Uterus (tissue), 4 donors: ENCODE data around the gene ABCC3. TPM values are rescaled to one million over a fixed set of nuclear protein-coding genes. Genes with fewer than 3 reads are reported as not detected.

Source experiments
- DNase-seq, 2 donors: peaks; one replicate each; pipeline ENCODE4 v3.0.0-alpha.2; 2019 to 2020
- H3K27ac ChIP-seq, 2 donors: fragments of 200-600 bp; sonication (generic); 1 replicate in 1 of 2; 2 replicates in 1 of 2; pipeline ENCODE4 v1.5.1; 2016 to 2018
- H3K27me3 ChIP-seq, 2 donors: fragments of 200-600 bp; sonication (generic); one replicate each; pipeline ENCODE4 v1.5.1; 2018 to 2019; ENCODE audit warnings: control low read depth in 1 of 2
- H3K36me3 ChIP-seq, 2 donors: fragments of 200-600 bp; sonication (generic); one replicate each; pipeline ENCODE4 v1.5.1; 2019; ENCODE audit warnings: control low read depth in 1 of 2
- H3K4me1 ChIP-seq, 2 donors: fragments of 200-600 bp; sonication (generic); one replicate each; pipeline ENCODE4 v1.5.1; 2018 to 2019; ENCODE audit warnings: control low read depth in 1 of 2
- H3K4me3 ChIP-seq, 2 donors: fragments of 200-600 bp; sonication (generic); 1 replicate in 1 of 2; 2 replicates in 1 of 2; pipeline ENCODE4 v1.5.1; 2018 to 2019; ENCODE audit warnings: mild to moderate bottlenecking in 1 of 2
- H3K9me3 ChIP-seq, 2 donors: fragments of 200-600 bp; sonication (generic); one replicate each; pipeline ENCODE4 v1.5.1; 2019; ENCODE audit warnings: control low read depth in 1 of 2
- CTCF ChIP-seq, 4 experiments: fragments of 200-600 bp in 2 of 4; fragments of 450-650 bp in 2 of 4; sonication (generic) in 2 of 4; IDR thresholded peaks; one replicate each; pipeline ENCODE4 v1.5.1; 2016 to 2019; ENCODE audit warnings: antibody characterized with exemption in 4 of 4, mild to moderate bottlenecking in 2 of 4, moderate library complexity in 1 of 4
- POLR2A ChIP-seq, 2 donors: fragments of 450-650 bp; IDR thresholded peaks; one replicate each; pipeline ENCODE4 v1.6.1; 2016; ENCODE audit warnings: antibody characterized with exemption in 2 of 2, mild to moderate bottlenecking in 1 of 2, moderate library complexity in 1 of 2
- intact Hi-C: fragments of 100-400 bp; cut with DNase I; formaldehyde crosslinking; loops from one replicate; pipeline ENCODE4 v1.15.1; 2023; ENCODE audit warnings: low total_unique reads
- total RNA-seq, 4 donors: library from RNA; depleted of rRNA in 3 of 4; stranded (reverse); fragments of >200 nt in 3 of 4; gene quantifications; one replicate each; pipeline versions ENCODE4 v1.1.0 to v1.2.4, GENCODE V29; 2014 to 2023
- donor health status: DM: yes; HTN: yes; CAD: no.

Gene ABCC3
- total RNA-seq, 4 donors from 2014 or later = 1.2 to 4.5 (median 2.6) TPM

- Histone ChIP-seq H3K4me3 (no peak overlapping the region), H3K27me3 (no peaks in the 10 kb centered on the region), H3K36me3 (no peaks in the 10 kb centered on the region), H3K9me3 (no peaks in the 10 kb centered on the region), H3K4me1 (no peaks in the 10 kb centered on the region), H3K27ac (no peak overlapping the region)
- no peak for DNase-seq
- TF ChIP-seq CTCF (IDR thresholded peaks at IDR 0.05) (no peak), POLR2A (IDR thresholded peaks at IDR 0.05) (no peak)
- intact Hi-C loops = no loop called here
Measured at GRCh38 chr17:50668025-50668837, 33.5 kb downstream of the ABCC3 start.

DNA sequence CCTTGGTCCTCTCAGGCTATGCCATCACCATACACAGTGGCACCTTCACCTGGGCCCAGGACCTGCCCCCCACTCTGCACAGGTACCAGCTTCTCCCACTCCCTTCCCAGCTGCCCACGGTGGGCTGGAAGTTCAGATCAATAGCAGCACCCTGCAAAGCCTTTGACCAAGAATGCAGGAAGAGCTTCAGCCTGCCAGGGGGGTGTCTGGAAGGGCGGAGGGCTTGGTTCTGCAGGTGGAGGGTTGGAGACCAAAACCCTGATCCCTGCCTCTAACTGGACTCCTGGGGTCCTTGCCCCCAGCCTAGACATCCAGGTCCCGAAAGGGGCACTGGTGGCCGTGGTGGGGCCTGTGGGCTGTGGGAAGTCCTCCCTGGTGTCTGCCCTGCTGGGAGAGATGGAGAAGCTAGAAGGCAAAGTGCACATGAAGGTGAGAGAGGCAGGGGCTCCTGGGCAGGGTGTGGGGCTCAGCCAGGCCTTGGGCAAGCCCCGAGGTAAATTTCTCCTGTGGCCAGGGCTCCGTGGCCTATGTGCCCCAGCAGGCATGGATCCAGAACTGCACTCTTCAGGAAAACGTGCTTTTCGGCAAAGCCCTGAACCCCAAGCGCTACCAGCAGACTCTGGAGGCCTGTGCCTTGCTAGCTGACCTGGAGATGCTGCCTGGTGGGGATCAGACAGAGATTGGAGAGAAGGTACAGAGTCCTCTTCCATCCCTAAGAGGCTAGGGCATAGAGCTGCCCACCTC lies 34.3 kb downstream of the ABCC3 start:
- TF ChIP-seq POLR2A (IDR thresholded peaks at IDR 0.05) = no peak
- no peak for TF ChIP-seq CTCF (IDR thresholded peaks at IDR 0.05)
- Histone ChIP-seq H3K36me3 (no peaks in the 10 kb centered on the region), H3K4me1 (no peaks in the 10 kb centered on the region), H3K4me3 (no peak overlapping the region), H3K27me3 (no peaks in the 10 kb centered on the region), H3K9me3 (no peaks in the 10 kb centered on the region), H3K27ac (no peak overlapping the region)
- intact Hi-C loops = no loop called here
- no peak for DNase-seq

DNA sequence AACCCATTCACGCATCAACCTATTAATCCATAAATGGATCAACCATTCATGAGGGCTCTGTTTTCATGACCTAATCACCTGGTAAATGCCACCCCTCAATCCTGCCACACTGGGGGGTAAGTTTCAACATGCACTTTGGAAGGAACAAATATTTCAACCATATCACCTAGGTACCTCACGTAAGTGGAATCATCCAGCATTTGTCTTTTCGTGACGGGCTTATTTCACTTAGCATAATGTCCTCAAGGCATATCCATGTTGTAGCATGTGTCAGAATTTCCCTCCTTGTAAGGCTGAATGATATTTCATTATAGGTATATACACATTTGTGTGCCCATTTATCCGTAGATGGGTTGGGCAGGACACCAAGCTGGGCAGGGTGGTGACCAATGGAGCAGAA lies 37.4 kb downstream of the ABCC3 start:
- Histone ChIP-seq H3K4me1 (no peaks in the 10 kb centered on the region), H3K27ac (no peak overlapping the region), H3K9me3 (no peaks in the 10 kb centered on the region), H3K4me3 (no peak overlapping the region), H3K36me3 (no peaks in the 10 kb centered on the region), H3K27me3 (no peaks in the 10 kb centered on the region)
- TF ChIP-seq CTCF (IDR thresholded peaks at IDR 0.05) (no peak), POLR2A (IDR thresholded peaks at IDR 0.05) (no peak)
- DNase-seq = no peak
- intact Hi-C loops = no loop called here

DNA sequence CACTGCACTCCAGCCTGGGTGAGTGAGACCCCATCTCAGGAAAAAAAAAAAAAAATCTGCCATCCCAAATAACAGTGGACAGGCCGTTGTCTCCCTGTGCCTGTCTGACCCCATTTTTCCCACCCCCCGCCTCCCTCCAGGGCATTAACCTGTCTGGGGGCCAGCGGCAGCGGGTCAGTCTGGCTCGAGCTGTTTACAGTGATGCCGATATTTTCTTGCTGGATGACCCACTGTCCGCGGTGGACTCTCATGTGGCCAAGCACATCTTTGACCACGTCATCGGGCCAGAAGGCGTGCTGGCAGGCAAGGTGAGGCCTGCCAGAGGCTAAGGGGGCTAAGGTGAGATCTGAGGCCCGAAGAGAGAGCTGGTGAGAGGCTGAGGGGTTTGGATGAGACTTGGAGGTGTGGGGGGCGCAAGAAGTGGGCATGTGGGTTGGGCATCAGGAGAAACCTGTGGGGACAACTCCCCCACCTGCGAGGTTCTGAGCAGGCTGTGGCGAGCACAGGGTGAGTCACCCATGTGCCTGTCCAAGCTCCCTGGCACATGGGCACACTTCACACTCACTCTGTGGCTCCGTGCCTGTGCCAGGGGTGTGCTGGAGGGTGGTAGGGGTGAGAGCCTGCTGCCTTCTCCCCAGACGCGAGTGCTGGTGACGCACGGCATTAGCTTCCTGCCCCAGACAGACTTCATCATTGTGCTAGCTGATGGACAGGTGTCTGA lies 38.3 kb downstream of the ABCC3 start:
- Histone ChIP-seq H3K27ac (no peak overlapping the region), H3K27me3 (no peaks in the 10 kb centered on the region), H3K9me3 (no peaks in the 10 kb centered on the region), H3K4me3 (no peak overlapping the region), H3K4me1 (no peaks in the 10 kb centered on the region), H3K36me3 (no peaks in the 10 kb centered on the region)
- DNase-seq = no peak
- TF ChIP-seq POLR2A (IDR thresholded peaks at IDR 0.05) (no peak), CTCF (IDR thresholded peaks at IDR 0.05) (no peak)
- intact Hi-C loops = no loop called here
